Stimulated activated CD8-positive, alpha-beta memory T cell treated with anti-CD3 and anti-CD28 coated beads, Interleukin-7, amount 100 ng/mL, for 4 hours (primary cell): ENCODE results near the gene ATG9B.
"Not testable (repeated sequence)": the region's sequence is repeated elsewhere in the genome, so short reads cannot be mapped to it uniquely, and the experiment has no call there.

Source experiments
- DNase-seq, 2 donors: peaks; one replicate each; pipeline ENCODE4 v3.0.0-alpha.2; 2020; ENCODE audit warnings: low read depth in 2 of 2

Gene ATG9B

GRCh38 chr7:151059367-151060112 is 35.2 kb upstream of the ATG9B start, which contains the start of gene SLC4A2:
TSS of gene SLC4A2 (plus strand) at chr7:151059589. CDS start at chr7:151061988, 2,399 bp downstream.
- DNase-seq = peak in 1 of 2 donors; percentile 73

- no peak for DNase-seq
Measured at GRCh38 chr7:151058781-151059366, 34.6 kb upstream of the ATG9B start.

- peak; percentile 95 to 96 for DNase-seq
Measured at GRCh38 chr7:151057989-151058780, 33.9 kb upstream of the ATG9B start.

GRCh38 chr7:151057506-151057988 is 33.3 kb upstream of the ATG9B start, which contains the start of gene CDK5:
TSS of gene CDK5 (minus strand) at chr7:151057897. CDS start at chr7:151057848, 49 bp downstream.
- DNase-seq = no peak

- no peak for DNase-seq
Measured at GRCh38 chr7:151056666-151057505, 32.6 kb upstream of the ATG9B start.

- DNase-seq = no peak
Measured at GRCh38 chr7:151056283-151056665, 32.0 kb upstream of the ATG9B start.

- no peak for DNase-seq
Measured at GRCh38 chr7:151053751-151054150, 29.5 kb upstream of the ATG9B start.

- DNase-seq = no peak
Measured at GRCh38 chr7:151053096-151053495, 28.8 kb upstream of the ATG9B start.

GRCh38 chr7:151051108-151051507 is 26.8 kb upstream of the ATG9B start:
- peak in 1 of 2 donors; percentile 30 for DNase-seq

GRCh38 chr7:151048911-151049463 is 24.7 kb upstream of the ATG9B start:
- DNase-seq = no peak

GRCh38 chr7:151047976-151048815 is 23.9 kb upstream of the ATG9B start, which contains the start of gene ASIC3:
TSS of gene ASIC3 (plus strand) at chr7:151048531. CDS start at chr7:151048886, 355 bp downstream.
- DNase-seq = no peak

GRCh38 chr7:151046603-151047573 is 22.6 kb upstream of the ATG9B start:
- no peak for DNase-seq

GRCh38 chr7:151045967-151046366 is 21.7 kb upstream of the ATG9B start:
- DNase-seq = no peak

- DNase-seq = no peak
Measured at GRCh38 chr7:151045262-151045661, 21.0 kb upstream of the ATG9B start.

GRCh38 chr7:151043959-151044358 is 19.7 kb upstream of the ATG9B start:
- no peak for DNase-seq

GRCh38 chr7:151043449-151043848 is 19.2 kb upstream of the ATG9B start:
- not testable (repeated sequence) for DNase-seq

GRCh38 chr7:151040616-151041375 is 16.5 kb upstream of the ATG9B start:
- no peak for DNase-seq
